GM18511 (cell line): ENCODE results near the gene EZH1.

Experiments
- ATAC-seq: cut with Tn5 transposase; IDR thresholded peaks from one replicate; pipeline ENCODE4 v1.9.1; 2021; ENCODE audit warnings: mild to moderate bottlenecking, moderate library complexity; ENCODE audit not compliant: unreplicated experiment

The EZH1 gene

DNA sequence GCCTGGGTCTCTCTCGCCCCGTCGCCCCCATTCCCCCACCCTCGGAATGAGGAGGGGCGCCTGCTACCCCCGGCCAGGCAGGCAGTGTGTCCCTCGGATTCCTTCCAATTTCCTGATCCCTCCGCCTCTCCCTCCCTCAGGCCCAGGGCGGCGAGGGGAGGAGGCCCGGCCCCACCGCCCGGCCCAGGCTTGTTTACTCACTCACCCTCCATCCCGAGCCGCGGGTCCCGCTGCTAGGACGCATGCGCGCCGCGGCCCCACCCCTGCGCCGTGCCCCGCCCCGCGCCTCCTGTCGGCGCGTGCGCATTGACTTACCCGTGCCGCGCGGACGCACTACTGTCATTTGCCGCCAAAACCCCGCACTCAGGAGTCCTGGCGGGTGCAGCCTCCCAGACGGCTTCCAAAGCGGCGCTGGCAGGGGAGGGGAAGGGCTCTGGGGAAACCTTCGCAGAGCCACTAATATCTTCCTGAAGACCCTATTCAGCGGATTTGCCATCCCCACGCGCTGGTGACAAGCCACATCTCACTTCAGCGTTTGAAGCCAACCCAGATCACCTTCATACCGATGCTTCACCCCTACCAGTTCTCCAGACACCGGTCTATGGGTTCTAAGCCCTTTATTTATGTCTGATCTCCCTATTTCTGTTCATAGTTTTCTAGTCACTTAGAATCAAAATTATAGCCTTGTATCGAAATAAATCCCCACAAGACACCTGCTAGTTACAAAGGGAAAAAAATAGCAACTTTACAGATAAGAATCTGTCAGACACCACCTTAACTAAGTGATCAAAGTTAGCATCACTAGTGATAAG, at the start of gene EZH1:
Gene EZH1 (minus strand): TSS at position 235 of the 812 bp plus-strand sequence. CDS start 16,099 bp downstream, outside the sequence.
- peak; percentile 82 for ATAC-seq

DNA sequence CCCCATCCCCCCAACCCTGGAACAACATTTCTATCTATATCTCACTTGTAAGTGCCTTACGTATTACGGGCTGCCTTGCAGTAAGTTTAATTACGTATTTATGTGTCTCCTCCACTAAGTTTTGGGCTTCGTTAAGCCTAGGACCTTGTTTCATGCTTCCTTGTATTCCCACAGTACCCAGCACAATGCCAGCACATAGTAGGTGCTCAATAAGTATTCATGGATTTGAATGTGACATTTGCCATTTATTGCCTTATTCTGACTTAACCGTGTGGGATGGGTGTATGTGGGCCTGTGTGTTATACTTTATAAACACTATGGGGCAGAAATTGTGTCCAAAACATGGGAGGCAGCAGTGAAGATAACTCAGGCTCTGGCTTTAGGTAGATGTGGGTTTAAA, 47.7 kb upstream of the EZH1 start:
- no peak for ATAC-seq

DNA sequence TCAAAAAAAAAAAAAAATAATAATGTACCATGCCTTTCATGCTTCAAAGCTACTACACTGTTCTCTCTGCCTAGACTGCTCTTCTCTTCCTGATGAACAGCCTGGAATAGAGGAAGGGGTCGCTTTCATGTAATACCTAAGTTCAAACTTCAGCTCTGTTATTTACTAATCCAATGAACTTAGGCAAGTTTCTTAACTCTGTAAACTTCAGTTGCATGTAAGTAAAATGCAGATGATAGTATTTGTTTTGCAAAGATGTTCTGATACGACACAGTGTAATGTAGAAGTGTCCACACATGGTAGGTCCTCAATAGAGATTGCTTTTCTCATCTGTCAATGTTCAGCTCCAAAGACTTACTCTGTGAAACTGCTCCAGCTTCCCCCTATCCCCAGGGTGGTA, 47.1 kb upstream of the EZH1 start:
- ATAC-seq = no peak

DNA sequence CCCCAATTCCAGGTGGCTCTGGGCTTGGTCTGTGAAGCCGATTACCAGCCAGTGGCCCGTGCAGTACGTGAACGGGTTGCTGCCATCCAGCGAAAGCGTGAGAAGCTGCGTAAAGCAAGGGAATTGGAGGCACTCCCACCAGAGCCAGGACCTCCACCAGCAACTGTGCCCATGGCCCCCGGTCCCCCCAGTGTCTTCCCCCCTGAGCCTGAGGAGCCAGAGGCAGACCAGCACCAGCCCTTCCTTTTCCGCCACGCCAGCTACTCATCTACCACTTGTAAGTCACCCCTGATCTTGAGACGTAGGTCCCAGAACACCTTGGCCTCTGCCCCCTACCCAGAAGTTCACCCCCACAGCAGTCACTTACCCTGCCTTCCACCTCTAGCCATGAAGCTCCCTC, 42.4 kb upstream of the EZH1 start:
- ATAC-seq = no peak

DNA sequence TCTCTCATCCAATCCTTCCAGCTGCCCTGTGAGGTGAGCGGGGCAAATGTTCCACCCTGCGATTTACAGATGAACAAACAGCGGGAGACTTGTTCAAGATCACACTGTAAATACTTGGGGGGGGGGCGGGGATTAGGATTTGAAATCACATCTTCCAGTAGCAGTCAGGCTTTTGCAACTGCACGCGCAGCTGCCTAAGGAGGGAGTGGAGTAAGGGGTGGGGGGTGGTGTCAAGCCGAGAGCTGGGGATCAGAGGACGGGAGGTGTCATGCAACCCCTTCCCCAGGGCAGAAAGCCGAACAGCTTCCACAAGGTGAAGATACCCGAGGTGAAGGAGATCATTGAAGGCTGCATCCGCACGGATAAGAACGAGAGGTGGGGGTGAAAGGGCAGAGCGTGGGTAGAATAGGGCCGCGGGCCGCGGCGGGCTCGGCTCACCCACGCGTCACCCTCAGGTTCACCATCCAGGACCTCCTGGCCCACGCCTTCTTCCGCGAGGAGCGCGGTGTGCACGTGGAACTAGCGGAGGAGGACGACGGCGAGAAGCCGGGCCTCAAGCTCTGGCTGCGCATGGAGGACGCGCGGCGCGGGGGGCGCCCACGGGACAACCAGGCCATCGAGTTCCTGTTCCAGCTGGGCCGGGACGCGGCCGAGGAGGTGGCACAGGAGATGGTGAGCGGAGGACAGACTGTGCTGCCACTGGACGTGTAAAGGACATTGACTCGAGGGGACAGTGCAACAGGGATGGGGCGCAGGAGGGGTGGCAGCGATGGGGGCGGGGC, 40.2 kb upstream of the EZH1 start:
- ATAC-seq = no peak

DNA sequence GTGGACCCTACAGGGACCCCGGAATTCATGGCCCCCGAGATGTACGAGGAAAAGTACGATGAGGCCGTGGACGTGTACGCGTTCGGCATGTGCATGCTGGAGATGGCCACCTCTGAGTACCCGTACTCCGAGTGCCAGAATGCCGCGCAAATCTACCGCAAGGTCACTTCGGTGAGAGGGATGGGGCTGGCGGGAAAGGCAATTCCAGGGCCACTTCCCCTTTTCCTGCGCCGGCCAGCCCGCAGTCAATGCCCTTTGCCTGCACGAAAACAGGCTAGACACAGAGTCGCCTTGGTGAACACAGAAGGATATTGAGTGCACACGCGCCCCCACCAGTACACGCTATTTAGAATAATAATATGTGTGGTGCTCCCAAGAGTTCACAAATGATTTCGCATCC, 39.6 kb upstream of the EZH1 start:
- no peak for ATAC-seq

DNA sequence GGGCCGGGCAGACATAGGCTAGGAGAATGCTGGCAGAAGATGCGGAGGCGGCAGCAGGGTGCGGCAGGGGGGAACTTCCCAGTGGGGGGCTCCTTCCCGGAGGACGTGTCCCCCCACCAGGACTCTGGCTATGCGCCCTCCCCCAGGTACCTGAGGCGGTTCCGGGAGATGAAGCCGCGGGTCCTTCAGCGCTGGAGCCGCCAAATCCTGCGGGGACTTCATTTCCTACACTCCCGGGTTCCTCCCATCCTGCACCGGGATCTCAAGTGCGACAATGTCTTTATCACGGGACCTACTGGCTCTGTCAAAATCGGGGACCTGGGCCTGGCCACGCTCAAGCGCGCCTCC, 38.9 kb upstream of the EZH1 start:
- ATAC-seq = no peak

DNA sequence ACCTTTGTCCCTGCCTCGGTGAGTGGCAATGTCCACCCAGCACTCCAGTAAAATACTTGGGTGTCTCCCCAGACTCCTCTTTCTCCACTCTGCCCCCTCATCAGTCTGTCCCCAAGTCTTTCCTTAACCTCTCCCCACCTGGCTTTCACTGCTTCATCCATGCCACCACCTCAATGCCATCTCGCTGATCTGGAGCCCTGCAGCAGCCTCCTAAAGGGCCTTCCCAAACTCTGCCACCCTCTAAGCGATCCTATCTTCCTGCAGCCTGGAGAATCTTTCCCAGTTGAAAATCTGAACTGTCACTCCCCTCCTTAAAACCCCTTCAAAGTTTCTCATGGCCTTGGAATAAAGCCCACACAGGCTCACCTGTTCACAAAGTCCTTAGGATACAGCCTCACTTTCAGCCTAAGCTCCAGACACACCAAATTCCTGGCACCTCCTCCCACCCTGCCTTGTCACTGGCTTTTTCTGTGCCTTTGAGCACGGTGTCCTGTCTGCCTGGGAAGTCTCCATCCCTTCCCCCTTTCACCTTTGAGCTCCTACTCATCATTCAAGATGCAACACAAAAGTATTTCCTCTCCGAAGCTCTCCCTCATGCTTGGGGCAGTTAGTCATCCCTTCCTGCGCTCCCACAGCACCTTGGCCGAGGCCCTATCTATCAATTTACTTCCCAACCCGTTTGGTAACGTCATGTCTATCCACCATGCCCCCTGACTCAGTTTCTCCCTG, 38.4 kb upstream of the EZH1 start:
- ATAC-seq = no peak

DNA sequence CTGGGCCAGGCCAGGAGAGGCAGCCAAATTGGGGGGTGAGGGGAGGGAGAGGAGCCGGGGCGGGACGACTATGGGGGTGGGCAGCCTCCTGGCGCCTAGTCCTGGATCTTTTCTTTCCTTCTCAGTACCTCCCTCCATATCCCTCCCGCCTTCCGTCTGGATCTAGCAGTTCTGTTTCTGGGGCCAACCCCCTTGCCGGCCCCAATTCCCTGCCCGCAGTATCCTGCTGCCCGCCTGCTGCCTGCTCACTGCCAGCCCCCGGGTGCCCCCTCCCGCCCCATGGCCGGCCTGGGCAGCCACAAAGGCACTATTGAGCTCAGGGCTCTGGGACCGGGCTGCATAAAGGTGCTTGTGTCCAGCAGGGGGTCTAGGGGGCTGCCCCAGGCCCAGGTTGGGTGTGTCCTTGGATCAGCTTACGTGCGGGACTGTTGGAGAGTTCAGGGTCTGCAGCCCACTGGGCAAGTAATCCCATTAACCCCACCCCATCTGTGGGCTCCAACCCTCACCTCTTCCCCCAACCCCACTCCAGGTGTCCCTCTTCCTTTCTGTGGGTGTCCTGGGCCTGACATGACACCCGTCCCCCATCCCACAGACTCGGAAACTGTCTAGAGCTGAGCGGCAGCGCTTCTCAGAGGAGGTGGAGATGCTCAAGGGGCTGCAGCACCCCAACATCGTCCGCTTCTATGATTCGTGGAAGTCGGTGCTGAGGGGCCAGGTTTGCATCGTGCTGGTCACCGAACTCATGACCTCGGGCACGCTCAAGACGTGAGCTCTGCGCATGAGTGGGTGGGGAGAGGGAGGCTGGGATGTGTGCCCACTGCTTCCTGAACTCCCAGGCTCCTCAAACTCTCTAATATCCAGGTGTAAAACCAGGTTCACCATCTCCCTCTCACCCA, 37.6 kb upstream of the EZH1 start:
- no peak for ATAC-seq

DNA sequence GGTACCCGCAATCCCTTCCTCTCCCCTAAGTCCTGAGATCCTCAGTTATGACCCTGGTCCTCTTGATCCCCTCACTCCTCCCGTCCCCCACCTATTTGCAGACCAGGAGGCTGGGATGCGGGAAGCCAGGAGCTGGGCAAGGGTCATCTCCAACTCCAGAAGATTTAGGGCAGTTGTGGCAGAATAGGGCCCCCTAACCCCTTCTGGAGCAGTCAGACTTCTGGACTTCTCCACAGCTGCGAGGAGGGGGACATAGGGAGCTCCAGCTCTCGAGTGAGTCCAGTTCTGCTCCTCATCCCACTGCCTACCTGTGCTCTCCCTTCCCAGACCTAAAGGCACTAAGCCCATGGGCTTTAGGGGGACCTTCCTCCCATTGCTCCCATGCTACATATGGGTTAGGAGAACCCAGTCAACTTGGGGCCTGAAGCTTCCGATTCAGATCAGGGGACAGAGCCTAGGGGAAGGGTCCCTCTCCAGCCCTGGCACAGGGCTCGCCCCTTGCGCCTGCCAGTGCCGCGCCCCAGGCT, 36.9 kb upstream of the EZH1 start:
- ATAC-seq = no peak

DNA sequence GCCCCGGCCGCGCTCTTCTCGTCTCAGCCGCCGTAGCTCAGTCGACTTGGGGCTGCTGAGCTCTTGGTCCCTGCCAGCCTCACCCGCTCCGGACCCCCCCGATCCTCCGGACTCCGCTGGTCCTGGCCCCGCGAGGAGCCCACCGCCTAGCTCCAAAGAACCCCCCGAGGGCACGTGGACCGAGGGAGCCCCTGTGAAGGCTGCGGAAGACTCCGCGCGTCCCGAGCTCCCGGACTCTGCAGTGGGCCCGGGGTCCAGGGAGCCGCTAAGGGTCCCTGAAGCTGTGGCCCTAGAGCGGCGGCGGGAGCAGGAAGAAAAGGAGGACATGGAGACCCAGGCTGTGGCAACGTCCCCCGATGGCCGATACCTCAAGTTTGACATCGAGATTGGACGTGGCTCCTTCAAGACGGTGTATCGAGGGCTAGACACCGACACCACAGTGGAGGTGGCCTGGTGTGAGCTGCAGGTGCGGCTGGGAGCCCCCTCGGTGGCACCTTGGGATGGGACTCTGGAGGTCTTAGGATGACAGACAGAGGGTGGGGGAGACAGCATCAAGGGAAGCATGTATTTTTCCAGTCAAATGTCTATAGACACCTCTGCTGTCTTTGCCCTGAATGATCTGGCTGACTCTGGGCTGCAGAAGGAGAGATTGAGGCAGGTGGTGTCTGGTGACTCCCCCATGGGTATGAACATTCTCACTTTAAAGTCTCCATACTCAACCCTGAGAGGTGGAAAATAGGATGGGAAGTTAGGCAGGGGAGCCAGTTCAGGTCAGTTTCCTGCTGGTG, 36.2 kb upstream of the EZH1 start:
- no peak for ATAC-seq

DNA sequence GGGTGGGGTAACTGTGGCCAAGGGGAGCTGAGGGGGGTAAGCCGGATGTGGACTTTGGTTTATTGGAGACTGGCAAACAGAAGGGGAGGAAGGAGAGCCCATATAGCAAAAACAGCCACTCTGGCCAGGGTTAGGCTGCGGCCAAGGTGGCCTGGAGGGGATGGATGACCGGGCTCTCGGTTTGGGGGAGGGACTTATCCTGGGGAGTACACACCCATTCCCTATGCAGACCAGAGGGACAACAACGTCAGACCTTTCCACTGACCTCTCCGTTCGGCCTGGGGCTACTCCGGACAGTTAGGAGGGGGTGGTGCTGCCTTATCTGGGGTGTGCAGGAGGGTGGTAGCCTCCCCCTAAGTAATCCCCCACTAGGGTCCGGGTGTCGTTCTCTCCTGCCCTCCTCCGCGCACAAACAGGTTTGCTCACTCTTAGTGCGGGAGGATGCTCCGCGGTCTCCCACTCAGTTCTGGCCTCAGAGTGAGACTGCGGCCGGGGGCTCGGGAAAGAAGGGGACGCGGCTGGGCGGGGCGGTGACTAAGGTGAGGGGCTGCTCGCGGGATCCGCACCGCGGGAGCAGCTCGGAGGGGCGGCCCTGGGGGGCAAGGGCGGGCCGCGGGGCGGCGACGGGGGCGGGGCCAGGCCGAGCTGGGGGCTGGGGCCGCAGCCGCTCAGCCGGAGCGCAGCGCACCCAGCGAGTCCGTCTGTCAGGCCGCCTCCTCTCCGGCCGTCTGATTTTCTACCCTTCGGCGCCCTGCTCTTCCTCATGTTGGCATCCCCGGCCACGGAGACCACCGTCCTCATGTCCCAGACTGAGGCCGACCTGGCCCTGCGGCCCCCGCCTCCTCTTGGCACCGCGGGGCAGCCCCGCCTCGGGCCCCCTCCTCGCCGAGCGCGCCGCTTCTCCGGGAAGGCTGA, 35.4 kb upstream of the EZH1 start, which contains the start of gene WNK4:
Gene WNK4 (plus strand): TSS at position 675 of the 915 bp plus-strand sequence. CDS start 89 bp downstream, at position 764.
- no peak for ATAC-seq

DNA sequence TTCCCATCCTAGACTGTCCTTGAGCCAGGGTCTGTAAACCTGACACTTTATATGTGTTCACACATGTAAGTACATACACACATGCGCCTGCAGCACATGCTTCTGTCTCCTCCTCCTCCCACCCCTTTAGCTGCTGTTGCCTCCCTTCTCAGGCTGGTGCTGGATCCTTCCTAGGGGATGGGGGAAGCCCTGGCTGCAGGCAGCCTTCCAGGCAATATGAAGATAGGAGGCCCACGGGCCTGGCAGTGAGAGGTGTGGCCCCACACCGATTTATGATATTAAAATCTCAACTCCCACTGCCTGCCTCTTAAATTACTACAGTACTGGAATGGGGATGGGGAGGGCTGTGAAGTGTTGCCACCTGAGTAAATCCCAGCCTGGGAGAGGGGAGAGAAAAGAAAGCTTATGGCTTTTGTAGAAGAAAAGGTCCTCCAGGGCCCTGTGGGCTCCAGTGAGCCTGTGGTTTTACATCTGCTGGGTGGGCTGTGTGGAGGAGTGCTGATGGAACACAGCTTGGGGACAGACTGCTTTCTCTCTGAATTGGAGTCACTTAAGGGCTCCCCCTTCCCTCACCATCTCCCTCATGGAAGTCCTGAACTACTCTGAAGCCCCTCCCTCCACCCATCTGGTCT, 34.6 kb upstream of the EZH1 start:
- ATAC-seq = no peak

DNA sequence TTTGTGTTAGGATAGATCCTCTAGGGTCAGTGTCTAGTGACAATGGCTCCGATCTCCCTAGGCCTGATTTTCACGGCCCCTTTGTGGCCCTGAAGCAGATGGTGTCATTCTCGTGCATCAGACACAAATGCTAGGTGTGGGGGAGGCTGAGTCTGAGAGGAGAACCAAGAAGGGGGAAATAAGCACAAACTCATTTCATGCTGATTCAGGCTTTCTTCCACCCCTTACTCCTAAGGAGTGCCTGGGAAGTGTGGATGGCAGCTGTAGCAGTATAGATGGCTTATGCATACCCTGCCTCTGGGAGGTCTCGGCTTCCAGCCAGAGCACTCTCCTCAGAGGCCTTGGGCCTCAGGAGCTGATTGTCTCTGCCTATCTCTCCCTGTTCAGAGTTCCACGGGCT, 33.7 kb upstream of the EZH1 start:
- no peak for ATAC-seq

DNA sequence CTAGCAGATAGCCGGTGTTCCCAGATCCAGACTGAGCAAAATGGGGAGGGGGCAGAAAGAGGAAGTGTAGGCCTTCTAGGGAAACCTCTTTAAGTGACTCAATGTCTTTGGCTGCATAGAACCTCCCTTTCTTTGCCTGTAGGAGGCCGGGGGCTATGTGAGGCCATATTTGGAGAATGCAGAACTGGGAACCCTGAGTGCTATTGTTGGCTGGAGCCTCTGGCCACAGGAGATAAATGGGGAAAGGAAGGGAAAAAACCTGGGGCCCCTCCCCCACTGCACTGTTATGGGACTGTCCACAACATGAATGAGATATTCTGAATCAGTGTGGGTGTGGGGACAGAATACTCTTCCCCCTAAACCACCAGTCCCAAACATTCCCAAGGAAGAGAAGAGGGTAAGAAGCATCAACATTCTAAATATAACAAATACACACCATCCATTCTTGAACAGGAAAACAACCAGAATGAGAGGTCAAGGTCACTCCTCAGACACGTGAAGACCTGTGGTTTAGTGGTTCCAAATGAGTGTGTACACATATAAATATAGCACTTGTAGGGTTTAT, 30.8 kb upstream of the EZH1 start:
- ATAC-seq = no peak

DNA sequence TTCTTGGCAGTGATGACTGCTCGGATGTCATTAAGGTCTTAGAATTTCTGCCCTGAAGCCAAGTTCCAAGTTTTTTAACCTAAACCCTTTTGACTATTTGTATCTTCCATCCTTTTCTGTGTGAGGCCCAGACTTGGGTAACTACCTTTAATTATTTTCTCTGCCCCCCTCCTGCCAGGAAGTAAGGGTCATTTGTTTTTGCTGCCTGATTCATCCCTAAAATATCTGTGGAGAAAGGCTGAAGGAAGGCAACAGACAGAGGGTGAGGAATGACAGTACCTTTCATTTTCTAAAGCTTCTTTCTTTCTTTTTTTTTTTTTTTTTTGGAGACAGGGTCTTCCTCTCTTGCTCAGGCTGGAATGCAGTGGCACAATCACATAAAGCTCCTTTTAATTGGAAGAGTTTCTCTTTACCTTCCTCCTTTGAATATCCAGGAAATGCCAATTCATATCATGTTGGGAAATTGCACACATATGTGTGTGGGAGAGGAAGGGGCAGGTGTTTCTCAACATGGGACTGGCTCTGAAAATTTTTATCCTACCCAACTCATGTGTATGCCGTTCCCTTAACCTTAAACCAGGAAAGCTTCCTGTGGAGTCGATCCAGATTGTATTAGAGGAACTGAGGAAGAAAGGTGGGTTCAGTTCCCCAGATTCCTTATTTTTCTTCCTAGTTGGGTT, 29.4 kb upstream of the EZH1 start:
- no peak for ATAC-seq
